Airway epithelial cell (primary cell): ENCODE data around the gene DNASE1L2. TPM values are rescaled to one million over a fixed set of nuclear protein-coding genes. Genes with fewer than 3 reads are reported as not detected.

Experiments
- total RNA-seq: library from RNA; depleted of rRNA; stranded (reverse); fragments of >200 nt; gene quantifications from 2 replicates; pipeline ENCODE4 v1.2.3, GENCODE V29; 2015

Gene DNASE1L2, protein sequence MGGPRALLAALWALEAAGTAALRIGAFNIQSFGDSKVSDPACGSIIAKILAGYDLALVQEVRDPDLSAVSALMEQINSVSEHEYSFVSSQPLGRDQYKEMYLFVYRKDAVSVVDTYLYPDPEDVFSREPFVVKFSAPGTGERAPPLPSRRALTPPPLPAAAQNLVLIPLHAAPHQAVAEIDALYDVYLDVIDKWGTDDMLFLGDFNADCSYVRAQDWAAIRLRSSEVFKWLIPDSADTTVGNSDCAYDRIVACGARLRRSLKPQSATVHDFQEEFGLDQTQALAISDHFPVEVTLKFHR
- 0.19 and 0.21 TPM in 2 replicates for total RNA-seq

DNA sequence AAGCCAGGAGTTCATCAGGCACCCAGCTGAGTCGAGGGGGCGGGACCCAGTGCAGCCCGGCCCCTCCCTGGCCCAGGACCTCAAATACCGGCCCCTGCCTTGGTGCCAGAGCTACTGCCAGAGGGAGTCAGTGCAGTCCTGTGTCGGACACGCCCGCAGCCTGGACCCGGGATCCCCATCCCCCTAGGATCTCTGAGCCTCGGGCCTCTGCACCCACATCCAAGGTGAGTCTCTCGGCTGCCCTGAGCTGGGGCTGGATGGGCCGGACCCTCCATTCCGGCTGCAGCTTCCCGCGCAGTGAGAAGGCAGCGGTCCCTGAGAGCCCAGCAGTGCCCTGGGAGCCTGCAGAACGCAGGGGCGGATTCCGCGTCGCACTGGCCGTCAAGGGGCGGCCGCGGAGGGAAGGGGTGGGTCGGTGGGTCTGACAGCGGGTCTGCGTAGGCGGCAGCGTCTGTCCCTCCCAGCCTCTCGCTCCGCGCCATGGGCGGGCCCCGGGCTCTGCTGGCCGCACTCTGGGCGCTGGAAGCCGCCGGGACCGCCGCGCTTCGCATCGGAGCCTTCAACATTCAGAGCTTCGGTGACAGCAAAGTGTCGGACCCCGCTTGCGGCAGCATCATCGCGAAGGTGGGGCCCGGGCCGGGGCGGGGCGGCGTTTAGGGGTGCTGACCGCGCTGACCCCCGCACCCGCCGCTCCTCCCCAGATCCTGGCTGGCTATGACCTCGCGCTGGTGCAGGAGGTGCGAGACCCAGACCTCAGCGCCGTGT is at the start of gene DNASE1L2:
TSS of gene DNASE1L2 (plus strand) at position 108 of the 765 bp plus-strand sequence. CDS start at position 481, 373 bp downstream.

DNA sequence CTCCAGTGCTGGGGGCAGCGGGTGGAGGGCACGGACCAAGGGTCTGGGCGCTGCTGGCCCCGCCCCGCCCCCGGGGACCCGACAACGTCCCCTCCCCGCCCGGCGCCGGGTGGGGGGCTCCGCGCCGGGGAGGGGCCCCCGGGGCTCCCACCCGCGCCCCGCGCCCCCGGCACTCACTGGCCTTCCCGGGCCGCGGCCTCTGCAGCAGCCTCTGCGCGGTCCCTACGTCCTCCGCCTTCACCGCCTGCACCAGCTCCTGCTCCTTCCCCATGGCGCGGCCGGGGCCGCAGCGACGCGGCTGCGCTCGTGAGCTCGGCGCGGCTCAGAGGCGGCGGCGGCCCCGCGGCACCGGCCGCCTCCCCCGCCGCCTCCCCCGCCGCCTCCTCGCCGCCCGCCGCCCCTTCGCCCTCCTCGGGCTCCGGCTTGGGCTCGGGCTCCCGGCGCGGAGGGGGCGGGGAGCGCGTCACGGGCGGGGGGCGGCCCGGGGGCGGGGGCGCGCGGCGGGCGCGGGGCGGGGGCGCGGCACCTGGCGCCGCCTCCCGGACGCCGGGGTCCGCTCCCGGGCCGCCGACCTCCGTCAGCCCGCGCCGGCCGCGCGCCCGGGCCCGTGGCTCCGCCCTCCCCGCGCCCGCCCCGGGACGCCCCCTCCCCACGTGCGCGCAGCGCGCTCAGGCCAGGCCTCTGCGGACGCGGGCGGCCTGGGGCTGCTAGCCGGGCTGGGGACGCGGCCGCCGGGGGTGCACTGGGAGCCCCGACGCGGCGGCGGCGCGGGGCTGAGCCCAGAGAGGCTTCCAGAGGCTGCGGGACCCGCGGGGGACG is 39.9 kb upstream of the DNASE1L2 start, which contains the start of gene CASKIN1:
TSS of gene CASKIN1 (minus strand) at position 444 of the 819 bp plus-strand sequence. CDS start at position 271, 173 bp downstream.

GRCh38 chr16:2205104-2205966 is 30.9 kb upstream of the DNASE1L2 start, which contains the start of gene MLST8:
MLST8 (plus strand) TSS chr16:2205454; CDS start chr16:2206086, 632 bp downstream.

DNA sequence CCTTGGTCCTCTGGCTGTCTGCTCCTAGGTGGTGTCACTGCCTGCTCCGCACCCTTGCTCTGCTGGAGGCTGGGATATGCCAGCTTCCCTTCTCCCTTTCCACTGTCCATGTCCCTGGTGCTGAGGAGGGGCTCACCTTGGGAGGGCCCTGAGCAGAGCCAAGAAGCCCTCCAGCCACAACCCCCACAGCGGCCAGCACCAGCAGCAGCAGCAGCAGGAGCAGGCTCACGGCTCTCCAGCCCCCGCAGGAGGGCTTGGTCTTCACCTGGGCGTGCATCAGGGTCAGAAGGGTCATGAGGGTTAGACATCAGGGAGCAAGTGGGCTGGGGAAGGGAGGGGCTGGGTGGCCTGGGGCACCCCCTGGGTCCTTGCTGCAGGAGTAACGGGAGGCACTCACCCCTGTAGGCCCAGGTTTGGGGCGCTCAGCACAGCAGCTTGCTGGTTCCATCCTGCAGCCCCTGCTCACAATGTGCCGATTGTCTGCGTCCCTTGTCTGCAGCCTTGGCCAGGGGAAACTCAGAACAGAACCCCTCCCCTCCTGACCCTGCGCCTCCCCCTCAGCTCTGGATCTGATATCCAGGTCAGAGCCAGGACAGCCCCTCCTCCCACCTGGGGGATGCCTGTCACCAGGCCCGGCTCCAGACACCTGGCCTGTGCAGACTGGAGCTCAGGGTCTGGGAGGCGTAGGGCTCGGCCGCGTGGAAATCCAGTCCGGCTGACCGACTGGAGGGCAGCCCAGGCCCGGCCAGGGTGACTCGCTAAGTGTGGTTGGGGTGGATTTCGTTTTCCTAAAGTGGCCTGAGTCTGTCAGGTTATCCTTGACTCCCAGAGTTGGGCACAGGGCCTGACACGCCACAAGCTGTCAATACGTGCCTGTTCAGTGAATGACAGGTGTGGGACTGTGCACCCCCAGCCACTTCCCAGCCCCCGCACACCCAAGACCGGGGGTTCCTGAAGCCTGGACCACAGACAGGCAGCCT is 25.6 kb upstream of the DNASE1L2 start, which contains the start of gene BRICD5:
TSS of gene BRICD5 (minus strand) at position 478 of the 980 bp plus-strand sequence. CDS start at position 448, 30 bp downstream.

GRCh38 chr16:2214719-2214968 is 21.6 kb upstream of the DNASE1L2 start, which contains the start of gene PGP:
PGP (minus strand) TSS chr16:2214840; CDS start chr16:2214777, 63 bp downstream.

GRCh38 chr16:2223221-2223941 is 12.9 kb upstream of the DNASE1L2 start, which contains the start of gene E4F1:
E4F1 (plus strand) TSS chr16:2223591; CDS start chr16:2223614, 23 bp downstream.

GRCh38 chr16:2251296-2252111 is 15.3 kb downstream of the DNASE1L2 start, which contains the start of gene ECI1:
ECI1 (minus strand) TSS chr16:2251587; CDS start chr16:2251566, 21 bp downstream.

DNA sequence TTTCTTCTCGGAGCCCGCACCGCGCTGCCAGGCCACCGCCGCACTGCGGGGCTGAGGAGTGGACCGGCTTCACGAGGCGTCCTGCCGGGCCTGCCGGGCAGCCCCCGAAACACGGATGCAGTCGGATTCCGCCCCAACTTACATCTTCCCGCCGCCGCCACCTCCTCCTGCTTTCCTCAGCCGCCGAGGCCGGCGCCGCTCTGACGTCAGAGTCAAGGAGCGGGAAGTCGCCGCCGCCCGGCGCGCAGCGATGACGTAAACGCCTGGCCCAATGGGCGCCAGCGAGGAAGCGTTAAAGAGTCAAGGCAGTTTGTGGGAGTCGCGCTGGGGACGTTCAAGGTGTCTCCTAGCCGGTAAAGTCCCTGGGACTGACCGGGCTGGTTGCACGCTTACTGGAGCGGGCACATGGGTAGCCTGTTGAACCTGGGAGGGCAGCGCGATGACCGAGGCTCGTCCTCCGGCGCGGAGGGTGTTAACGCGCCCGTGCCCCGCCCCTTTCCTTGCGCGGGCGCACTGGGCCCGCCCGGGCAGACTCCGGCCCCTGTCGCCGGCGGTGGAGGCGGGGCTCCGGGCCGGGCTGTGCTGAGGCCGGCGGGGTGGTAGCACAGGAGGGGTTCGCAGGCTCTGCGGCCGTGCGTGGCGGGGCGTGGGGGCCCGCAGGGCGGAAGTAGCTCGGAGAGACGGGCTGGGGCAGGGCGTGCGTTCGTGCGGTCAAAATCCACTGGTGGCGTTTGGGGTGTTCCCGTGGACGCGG is 31.8 kb downstream of the DNASE1L2 start, which contains the start of gene RNPS1:
TSS of gene RNPS1 (minus strand) at position 214 of the 754 bp plus-strand sequence. CDS start 3,483 bp downstream, outside the sequence.

Other genes with a start within 250 kb of the DNASE1L2 start
- 2.1 and 5.4 TPM in 2 replicates for gene SYNGR3, start 246.5 kb upstream of the DNASE1L2 start, total RNA-seq
- 52.9 and 61.7 TPM in 2 replicates for gene ZNF598, start 226.6 kb upstream of the DNASE1L2 start, total RNA-seq
- gene NPW, start 216.7 kb upstream of the DNASE1L2 start, total RNA-seq: 3.6 and 4.0 TPM in 2 replicates
- gene NHERF2, start 209.5 kb upstream of the DNASE1L2 start, total RNA-seq: 24.8 and 25.5 TPM in 2 replicates
- gene NTHL1, start 188.6 kb upstream of the DNASE1L2 start, total RNA-seq: 32.8 and 43.2 TPM in 2 replicates
- 33.8 and 35.0 TPM in 2 replicates for gene TSC2, start 188.5 kb upstream of the DNASE1L2 start, total RNA-seq
- gene PKD1, start 100.5 kb upstream of the DNASE1L2 start, total RNA-seq: 43.3 and 71.5 TPM in 2 replicates
- gene RAB26, start 87.8 kb upstream of the DNASE1L2 start, total RNA-seq: 0.49 and 5.0 TPM in 2 replicates
- gene TRAF7, start 80.7 kb upstream of the DNASE1L2 start, total RNA-seq: 58.2 and 65.4 TPM in 2 replicates
- 0.42 and 0.46 TPM in 2 replicates for gene CASKIN1, start 39.8 kb upstream of the DNASE1L2 start, total RNA-seq
- 68.9 and 81.9 TPM in 2 replicates for gene MLST8, start 31.0 kb upstream of the DNASE1L2 start, total RNA-seq
- gene BRICD5, start 25.6 kb upstream of the DNASE1L2 start, total RNA-seq: 2.5 and 3.5 TPM in 2 replicates
- gene PGP, start 21.6 kb upstream of the DNASE1L2 start, total RNA-seq: 21.9 and 26.8 TPM in 2 replicates
- 23.9 and 26.2 TPM in 2 replicates for gene E4F1, start 12.9 kb upstream of the DNASE1L2 start, total RNA-seq
- gene ECI1, start 15.1 kb downstream of the DNASE1L2 start, total RNA-seq: 36.0 and 39.4 TPM in 2 replicates
- 178 and 219 TPM in 2 replicates for gene RNPS1, start 31.7 kb downstream of the DNASE1L2 start, total RNA-seq
- gene ABCA3, start 104.3 kb downstream of the DNASE1L2 start, total RNA-seq: 0.56 TPM in 1 of 2 replicates, not detected in the other
- 19.6 and 22.9 TPM in 2 replicates for gene CCNF, start 193.0 kb downstream of the DNASE1L2 start, total RNA-seq
- gene TEDC2, start 223.7 kb downstream of the DNASE1L2 start, total RNA-seq: 11.4 and 19.5 TPM in 2 replicates
- gene NTN3, start 234.9 kb downstream of the DNASE1L2 start, total RNA-seq: 0.14 TPM in 1 of 2 replicates, not detected in the other
- gene TBC1D24, start 238.7 kb downstream of the DNASE1L2 start, total RNA-seq: 5.8 and 6.2 TPM in 2 replicates